Keratinocyte (primary cell): ENCODE data around the gene ALOX15.

Source experiments
- EZH2 ChIP-seq: IDR thresholded peaks from one replicate; pipeline ENCODE4 v1.6.1; 2012; ENCODE audit warnings: inconsistent platforms, mild to moderate bottlenecking, low read length, moderate library complexity
- TF ChIP-seq, protein P1 (sequence below), 3 experiments: IDR thresholded peaks in 1 of 3; conservative IDR thresholded peaks in 1 of 3; optimal IDR thresholded peaks in 1 of 3; 2 replicates in 2 of 3; 3 replicates in 1 of 3; pipeline versions ENCODE3 to v1.5.1; 2011; ENCODE audit warnings: low read length in 3 of 3, mild to moderate bottlenecking in 3 of 3, moderate library complexity in 2 of 3, control low read depth in 1 of 3, inconsistent platforms in 1 of 3; ENCODE audit not compliant: insufficient read depth in 2 of 3; ENCODE audit errors: extremely low read depth in 1 of 3

DNA sequence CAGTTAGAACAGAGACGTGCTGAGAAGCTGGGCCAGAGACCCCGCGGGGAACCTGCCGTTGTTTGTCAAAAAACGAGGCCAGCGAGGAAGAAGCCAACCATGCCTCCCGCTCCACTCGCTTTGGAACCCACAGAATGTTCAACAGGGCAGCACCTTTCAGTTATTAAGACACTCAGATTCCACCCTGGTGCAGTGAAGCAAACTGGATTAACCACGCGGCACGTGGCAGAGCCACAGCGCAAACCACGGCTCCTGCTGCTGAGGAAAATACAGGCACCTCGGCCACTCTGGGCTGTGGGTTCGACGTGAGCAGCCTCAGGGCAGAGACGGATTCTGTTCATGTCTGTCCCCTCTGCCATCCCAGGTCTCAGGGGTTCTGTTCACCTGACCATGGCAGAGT lies 24.4 kb downstream of the ALOX15 start:
- TF ChIP-seq, protein P1, sequence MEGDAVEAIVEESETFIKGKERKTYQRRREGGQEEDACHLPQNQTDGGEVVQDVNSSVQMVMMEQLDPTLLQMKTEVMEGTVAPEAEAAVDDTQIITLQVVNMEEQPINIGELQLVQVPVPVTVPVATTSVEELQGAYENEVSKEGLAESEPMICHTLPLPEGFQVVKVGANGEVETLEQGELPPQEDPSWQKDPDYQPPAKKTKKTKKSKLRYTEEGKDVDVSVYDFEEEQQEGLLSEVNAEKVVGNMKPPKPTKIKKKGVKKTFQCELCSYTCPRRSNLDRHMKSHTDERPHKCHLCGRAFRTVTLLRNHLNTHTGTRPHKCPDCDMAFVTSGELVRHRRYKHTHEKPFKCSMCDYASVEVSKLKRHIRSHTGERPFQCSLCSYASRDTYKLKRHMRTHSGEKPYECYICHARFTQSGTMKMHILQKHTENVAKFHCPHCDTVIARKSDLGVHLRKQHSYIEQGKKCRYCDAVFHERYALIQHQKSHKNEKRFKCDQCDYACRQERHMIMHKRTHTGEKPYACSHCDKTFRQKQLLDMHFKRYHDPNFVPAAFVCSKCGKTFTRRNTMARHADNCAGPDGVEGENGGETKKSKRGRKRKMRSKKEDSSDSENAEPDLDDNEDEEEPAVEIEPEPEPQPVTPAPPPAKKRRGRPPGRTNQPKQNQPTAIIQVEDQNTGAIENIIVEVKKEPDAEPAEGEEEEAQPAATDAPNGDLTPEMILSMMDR (optimal IDR thresholded peaks at IDR 0.05 in 1 of 3, IDR thresholded peaks at IDR 0.05 in 1 of 3, conservative IDR thresholded peaks at IDR 0.05 in 1 of 3; ENCODE audit: extremely low read depth in 1 of 3, insufficient read depth in 2 of 3, low read length in 3 of 3) = no peak
- TF ChIP-seq EZH2 = no peak
